Measurements from ENCODE around the gene CENPQ. TPM values are rescaled to one million over a fixed set of nuclear protein-coding genes. Genes with fewer than 3 reads are reported as not detected.

The CENPQ gene, protein sequence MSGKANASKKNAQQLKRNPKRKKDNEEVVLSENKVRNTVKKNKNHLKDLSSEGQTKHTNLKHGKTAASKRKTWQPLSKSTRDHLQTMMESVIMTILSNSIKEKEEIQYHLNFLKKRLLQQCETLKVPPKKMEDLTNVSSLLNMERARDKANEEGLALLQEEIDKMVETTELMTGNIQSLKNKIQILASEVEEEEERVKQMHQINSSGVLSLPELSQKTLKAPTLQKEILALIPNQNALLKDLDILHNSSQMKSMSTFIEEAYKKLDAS
- polyA plus RNA-seq (2013, experiment 1 of 4), result 23.2 TPM
- 23.8 TPM for polyA plus RNA-seq (2013, experiment 2 of 4)
- 24.8 TPM for polyA plus RNA-seq (2013, experiment 3 of 4)
- polyA plus RNA-seq (2013, experiment 4 of 4), result 22.9 TPM

- no peak within 1 kb of the TSS for H3K27ac ChIP-seq (ENCODE audit: insufficient read depth, low read depth, low read length, poor library complexity, severe bottlenecking)
- H3K4me1 ChIP-seq (ENCODE audit: control insufficient read depth, insufficient read depth, low read length), result peaks cover 7% of the 10 kb centered on the region
- 0 to 1% methylated on average over 37 of the region's 37 CpGs for WGBS, 2 experiments
These were observed at the start of gene CENPQ, which contains the start of gene MMUT for GRCh38 chr6:49462927-49463611. Gene CENPQ (plus strand): TSS chr6:49463370. CDS start chr6:49470177, 6,807 bp downstream. Gene MMUT (minus strand): TSS chr6:49463253. CDS start chr6:49459466, 3,787 bp downstream.

GRCh38 chr6:49415358-49415757 lies 47.8 kb upstream of the CENPQ start:
- Histone ChIP-seq H3K9me3 (ENCODE audit: control insufficient read depth, low read length) (no peaks in the 10 kb centered on the region), H3K27me3 (ENCODE audit: control insufficient read depth, insufficient read depth, low read length, poor library complexity, severe bottlenecking) (no peaks in the 10 kb centered on the region), H3K4me1 (ENCODE audit: control insufficient read depth, insufficient read depth, low read length) (no peaks in the 10 kb centered on the region), H3K36me3 (ENCODE audit: control insufficient read depth, insufficient read depth, low read length) (no peaks in the 10 kb centered on the region), H3K4me3 (ENCODE audit: insufficient read depth, low read depth, low read length) (no peak overlapping the region), H3K27ac (ENCODE audit: insufficient read depth, low read depth, low read length, poor library complexity, severe bottlenecking) (no peak overlapping the region)
- WGBS, 2 experiments, result 90% methylated on average over 1 of the region's 1 CpG; no CpG with 5 or more reads in 1 of the 2 experiments

More at GRCh38 chr6:49462927-49463611, at the start of gene CENPQ, which contains the start of gene MMUT:
- H3K27me3 ChIP-seq (ENCODE audit: control insufficient read depth, insufficient read depth, low read length, poor library complexity, severe bottlenecking), result no peaks in the 10 kb centered on the region
- H3K4me3 ChIP-seq (ENCODE audit: insufficient read depth, low read depth, low read length), result peak within 1 kb of the TSS; percentile 85
- no peaks in the 10 kb centered on the region for H3K36me3 ChIP-seq (ENCODE audit: control insufficient read depth, insufficient read depth, low read length)
- H3K9me3 ChIP-seq (ENCODE audit: control insufficient read depth, low read length), result no peaks in the 10 kb centered on the region

GRCh38 chr6:49416195-49416594 lies 47.0 kb upstream of the CENPQ start:
- H3K27ac ChIP-seq (ENCODE audit: insufficient read depth, low read depth, low read length, poor library complexity, severe bottlenecking), result no peak overlapping the region
- no peaks in the 10 kb centered on the region for H3K4me1 ChIP-seq (ENCODE audit: control insufficient read depth, insufficient read depth, low read length)
- no peaks in the 10 kb centered on the region for H3K36me3 ChIP-seq (ENCODE audit: control insufficient read depth, insufficient read depth, low read length)
- no peaks in the 10 kb centered on the region for H3K27me3 ChIP-seq (ENCODE audit: control insufficient read depth, insufficient read depth, low read length, poor library complexity, severe bottlenecking)
- WGBS, 2 experiments, result 94 to 95% methylated on average over 3 to 4 of the region's 4 CpGs
- H3K9me3 ChIP-seq (ENCODE audit: control insufficient read depth, low read length), result no peaks in the 10 kb centered on the region
- no peak overlapping the region for H3K4me3 ChIP-seq (ENCODE audit: insufficient read depth, low read depth, low read length)

DNA sequence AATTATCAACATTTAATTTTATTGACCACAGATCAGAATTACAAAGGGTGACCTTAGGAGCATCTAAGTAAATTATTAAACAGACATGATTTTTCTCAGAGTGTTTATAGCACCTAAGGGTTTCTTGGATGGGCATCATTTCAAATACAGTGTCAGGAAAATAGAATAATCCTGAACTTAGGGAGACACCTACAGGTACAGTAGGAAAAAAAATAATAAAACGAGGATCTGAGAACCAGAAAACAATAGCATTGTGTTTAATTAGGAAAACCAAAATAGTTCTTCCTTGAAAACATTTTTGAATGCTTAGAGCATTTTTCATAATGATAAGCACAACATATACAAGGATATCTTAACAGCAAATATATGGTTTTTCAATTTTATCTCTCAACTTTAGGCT lies 39.4 kb upstream of the CENPQ start:
- H3K9me3 ChIP-seq (ENCODE audit: control insufficient read depth, low read length), result no peaks in the 10 kb centered on the region
- H3K36me3 ChIP-seq (ENCODE audit: control insufficient read depth, insufficient read depth, low read length), result no peaks in the 10 kb centered on the region
- no peak overlapping the region for H3K4me3 ChIP-seq (ENCODE audit: insufficient read depth, low read depth, low read length)
- H3K4me1 ChIP-seq (ENCODE audit: control insufficient read depth, insufficient read depth, low read length), result no peaks in the 10 kb centered on the region
- no peaks in the 10 kb centered on the region for H3K27me3 ChIP-seq (ENCODE audit: control insufficient read depth, insufficient read depth, low read length, poor library complexity, severe bottlenecking)
- 64% methylated on average over 1 of the region's 1 CpG; no CpG with 5 or more reads in 1 of the 2 experiments for WGBS, 2 experiments
- no peak overlapping the region for H3K27ac ChIP-seq (ENCODE audit: insufficient read depth, low read depth, low read length, poor library complexity, severe bottlenecking)

DNA sequence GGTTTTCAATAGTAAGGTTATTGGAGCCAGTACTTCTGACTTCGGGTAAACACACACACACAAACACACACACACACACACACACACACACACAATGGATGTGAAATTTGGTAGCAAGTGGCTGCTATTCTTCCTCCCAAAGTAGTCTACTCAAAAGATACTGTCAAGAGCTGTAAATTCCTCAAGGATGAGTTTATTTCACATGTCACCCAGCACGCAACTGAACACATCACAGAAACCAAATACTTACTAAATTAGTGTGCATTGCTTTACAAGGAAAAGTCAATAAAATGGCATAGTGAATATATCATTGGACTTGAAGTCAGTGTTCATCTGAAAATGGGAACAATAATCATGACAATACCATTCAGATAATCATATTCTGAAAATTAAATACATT lies 33.0 kb upstream of the CENPQ start:
- no peaks in the 10 kb centered on the region for H3K36me3 ChIP-seq (ENCODE audit: control insufficient read depth, insufficient read depth, low read length)
- H3K4me1 ChIP-seq (ENCODE audit: control insufficient read depth, insufficient read depth, low read length), result no peaks in the 10 kb centered on the region
- H3K27me3 ChIP-seq (ENCODE audit: control insufficient read depth, insufficient read depth, low read length, poor library complexity, severe bottlenecking), result no peaks in the 10 kb centered on the region
- H3K4me3 ChIP-seq (ENCODE audit: insufficient read depth, low read depth, low read length), result no peak overlapping the region
- WGBS, 2 experiments, result 66% methylated on average over 2 of the region's 2 CpGs; no CpG with 5 or more reads in 1 of the 2 experiments
- H3K9me3 ChIP-seq (ENCODE audit: control insufficient read depth, low read length), result no peaks in the 10 kb centered on the region
- no peak overlapping the region for H3K27ac ChIP-seq (ENCODE audit: insufficient read depth, low read depth, low read length, poor library complexity, severe bottlenecking)

- H3K27me3 ChIP-seq (ENCODE audit: control insufficient read depth, insufficient read depth, low read length, poor library complexity, severe bottlenecking), result no peaks in the 10 kb centered on the region
- no peaks in the 10 kb centered on the region for H3K36me3 ChIP-seq (ENCODE audit: control insufficient read depth, insufficient read depth, low read length)
- WGBS, 2 experiments, result no CpG with 5 or more reads among the region's 1 CpG
- no peak overlapping the region for H3K27ac ChIP-seq (ENCODE audit: insufficient read depth, low read depth, low read length, poor library complexity, severe bottlenecking)
- H3K4me3 ChIP-seq (ENCODE audit: insufficient read depth, low read depth, low read length), result no peak overlapping the region
- H3K9me3 ChIP-seq (ENCODE audit: control insufficient read depth, low read length), result no peaks in the 10 kb centered on the region
- no peaks in the 10 kb centered on the region for H3K4me1 ChIP-seq (ENCODE audit: control insufficient read depth, insufficient read depth, low read length)
These were observed 32.3 kb upstream of the CENPQ start for GRCh38 chr6:49430866-49431265.

GRCh38 chr6:49453221-49453620 lies 9.9 kb upstream of the CENPQ start:
- Histone ChIP-seq H3K4me3 (ENCODE audit: insufficient read depth, low read depth, low read length) (no peak overlapping the region), H3K27ac (ENCODE audit: insufficient read depth, low read depth, low read length, poor library complexity, severe bottlenecking) (no peak overlapping the region), H3K36me3 (ENCODE audit: control insufficient read depth, insufficient read depth, low read length) (no peaks in the 10 kb centered on the region), H3K27me3 (ENCODE audit: control insufficient read depth, insufficient read depth, low read length, poor library complexity, severe bottlenecking) (no peaks in the 10 kb centered on the region), H3K9me3 (ENCODE audit: control insufficient read depth, low read length) (no peaks in the 10 kb centered on the region), H3K4me1 (ENCODE audit: control insufficient read depth, insufficient read depth, low read length) (no peaks in the 10 kb centered on the region)
- 88 to 95% methylated on average over 2 of the region's 2 CpGs for WGBS, 2 experiments

- Histone ChIP-seq H3K36me3 (ENCODE audit: control insufficient read depth, insufficient read depth, low read length) (no peaks in the 10 kb centered on the region), H3K9me3 (ENCODE audit: control insufficient read depth, low read length) (no peaks in the 10 kb centered on the region), H3K4me3 (ENCODE audit: insufficient read depth, low read depth, low read length) (no peak overlapping the region), H3K27ac (ENCODE audit: insufficient read depth, low read depth, low read length, poor library complexity, severe bottlenecking) (no peak overlapping the region), H3K27me3 (ENCODE audit: control insufficient read depth, insufficient read depth, low read length, poor library complexity, severe bottlenecking) (no peaks in the 10 kb centered on the region), H3K4me1 (ENCODE audit: control insufficient read depth, insufficient read depth, low read length) (no peaks in the 10 kb centered on the region)
- WGBS, 2 experiments, result 94 to 100% methylated on average over 3 of the region's 3 CpGs
These were observed 8.1 kb upstream of the CENPQ start for GRCh38 chr6:49454787-49455709.

- H3K4me1 ChIP-seq (ENCODE audit: control insufficient read depth, insufficient read depth, low read length), result no peaks in the 10 kb centered on the region
- no peak overlapping the region for H3K4me3 ChIP-seq (ENCODE audit: insufficient read depth, low read depth, low read length)
- no peaks in the 10 kb centered on the region for H3K9me3 ChIP-seq (ENCODE audit: control insufficient read depth, low read length)
- no peak overlapping the region for H3K27ac ChIP-seq (ENCODE audit: insufficient read depth, low read depth, low read length, poor library complexity, severe bottlenecking)
- H3K27me3 ChIP-seq (ENCODE audit: control insufficient read depth, insufficient read depth, low read length, poor library complexity, severe bottlenecking), result no peaks in the 10 kb centered on the region
- H3K36me3 ChIP-seq (ENCODE audit: control insufficient read depth, insufficient read depth, low read length), result no peaks in the 10 kb centered on the region
- WGBS, 2 experiments, result 91% methylated on average over 2 to 4 of the region's 4 CpGs
These were observed 5.4 kb upstream of the CENPQ start for GRCh38 chr6:49457771-49458170.
